GM23338 (cell line): ENCODE data around the gene COX10.

Experiments
- CREB1 ChIP-seq: fragments of 250-450 bp; sonication (Bioruptor Pico); IDR thresholded peaks from 2 replicates; pipeline ENCODE4 v1.5.0; 2020; ENCODE audit warnings: low read depth, mild to moderate bottlenecking, moderate library complexity
- EZH2 ChIP-seq: fragments of 200-600 bp; sonication (generic); IDR thresholded peaks from one replicate; pipeline ENCODE4 v1.8.0; 2017; ENCODE audit warnings: antibody characterized with exemption, mild to moderate bottlenecking, low read depth; ENCODE audit not compliant: unreplicated experiment
- EZH2phosphoT487 ChIP-seq: fragments of 200-600 bp; sonication (generic); IDR thresholded peaks from one replicate; pipeline ENCODE4 v1.8.1; 2018; ENCODE audit warnings: antibody characterized with exemption; ENCODE audit not compliant: unreplicated experiment
- JUNB ChIP-seq: IDR thresholded peaks from one replicate; pipeline ENCODE4 v1.6.1; 2016; ENCODE audit warnings: antibody characterized with exemption; ENCODE audit not compliant: unreplicated experiment
- POLR2AphosphoS5 ChIP-seq: IDR thresholded peaks from 2 replicates; pipeline ENCODE4 v1.6.1; 2016; ENCODE audit warnings: antibody characterized with exemption, low read depth
- STAT1 ChIP-seq: IDR thresholded peaks from one replicate; pipeline ENCODE4 v1.6.1; 2016; ENCODE audit warnings: antibody characterized with exemption; ENCODE audit not compliant: unreplicated experiment
- ZNF114 ChIP-seq: fragments of 250-450 bp; sonication (Bioruptor Pico); IDR thresholded peaks from 2 replicates; pipeline ENCODE4 v1.5.0; 2020; ENCODE audit warnings: mild to moderate bottlenecking, moderate library complexity
- TF ChIP-seq, protein P1 (sequence below), 2 experiments: fragments of 200-600 bp in 1 of 2; sonication (generic) in 1 of 2; conservative IDR thresholded peaks; 2 replicates each; pipeline versions ENCODE4 v1.5.1 to v1.6.1; 2016 to 2017; ENCODE audit warnings: antibody characterized with exemption in 2 of 2, low read depth in 2 of 2, mild to moderate bottlenecking in 2 of 2, moderate library complexity in 1 of 2
- TF ChIP-seq, protein P2 (sequence below): IDR thresholded peaks from one replicate; pipeline ENCODE4 v1.6.1; 2018; ENCODE audit warnings: antibody characterized with exemption; ENCODE audit not compliant: unreplicated experiment
- TF ChIP-seq, protein P3 (sequence below): IDR thresholded peaks from 2 replicates; pipeline ENCODE4 v1.6.1; 2016; ENCODE audit warnings: antibody characterized with exemption
- TF ChIP-seq, protein P4 (sequence below): fragments of 250-450 bp; sonication (Bioruptor Pico); IDR thresholded peaks from 2 replicates; pipeline ENCODE4 v1.5.0; 2020; ENCODE audit warnings: mild to moderate bottlenecking, moderate library complexity

DNA sequence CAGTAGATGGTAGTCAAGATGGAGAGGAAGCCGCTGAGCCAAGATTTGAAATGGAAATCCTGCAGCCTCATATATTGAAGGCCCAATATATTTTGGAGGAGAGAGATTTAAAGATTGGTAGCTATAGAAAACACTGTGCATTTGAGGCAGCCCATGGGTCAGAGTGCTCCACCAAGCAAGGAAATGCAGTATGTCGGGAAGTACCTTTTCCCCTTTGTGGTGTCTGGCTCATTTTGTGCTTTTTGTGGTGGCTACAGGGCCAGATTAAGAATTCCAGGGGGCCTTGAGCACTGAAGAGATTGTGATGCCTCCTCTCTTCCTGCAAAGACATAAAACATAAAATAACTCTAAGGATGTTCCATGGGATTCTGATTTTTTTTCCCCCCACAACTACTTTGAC, 127.8 kb downstream of the COX10 start:
- TF ChIP-seq CREB1 (CRISPR knock-in tag) (no peak), EZH2phosphoT487 (no peak), POLR2AphosphoS5 (no peak), EZH2 (no peak), STAT1 (no peak), ZNF114 (CRISPR knock-in tag) (no peak), JUNB (no peak)
- TF ChIP-seq, protein P1, sequence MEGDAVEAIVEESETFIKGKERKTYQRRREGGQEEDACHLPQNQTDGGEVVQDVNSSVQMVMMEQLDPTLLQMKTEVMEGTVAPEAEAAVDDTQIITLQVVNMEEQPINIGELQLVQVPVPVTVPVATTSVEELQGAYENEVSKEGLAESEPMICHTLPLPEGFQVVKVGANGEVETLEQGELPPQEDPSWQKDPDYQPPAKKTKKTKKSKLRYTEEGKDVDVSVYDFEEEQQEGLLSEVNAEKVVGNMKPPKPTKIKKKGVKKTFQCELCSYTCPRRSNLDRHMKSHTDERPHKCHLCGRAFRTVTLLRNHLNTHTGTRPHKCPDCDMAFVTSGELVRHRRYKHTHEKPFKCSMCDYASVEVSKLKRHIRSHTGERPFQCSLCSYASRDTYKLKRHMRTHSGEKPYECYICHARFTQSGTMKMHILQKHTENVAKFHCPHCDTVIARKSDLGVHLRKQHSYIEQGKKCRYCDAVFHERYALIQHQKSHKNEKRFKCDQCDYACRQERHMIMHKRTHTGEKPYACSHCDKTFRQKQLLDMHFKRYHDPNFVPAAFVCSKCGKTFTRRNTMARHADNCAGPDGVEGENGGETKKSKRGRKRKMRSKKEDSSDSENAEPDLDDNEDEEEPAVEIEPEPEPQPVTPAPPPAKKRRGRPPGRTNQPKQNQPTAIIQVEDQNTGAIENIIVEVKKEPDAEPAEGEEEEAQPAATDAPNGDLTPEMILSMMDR (conservative IDR thresholded peaks at IDR 0.05; ENCODE audit: low read depth in 2 of 2): no peak
- TF ChIP-seq, protein P2, sequence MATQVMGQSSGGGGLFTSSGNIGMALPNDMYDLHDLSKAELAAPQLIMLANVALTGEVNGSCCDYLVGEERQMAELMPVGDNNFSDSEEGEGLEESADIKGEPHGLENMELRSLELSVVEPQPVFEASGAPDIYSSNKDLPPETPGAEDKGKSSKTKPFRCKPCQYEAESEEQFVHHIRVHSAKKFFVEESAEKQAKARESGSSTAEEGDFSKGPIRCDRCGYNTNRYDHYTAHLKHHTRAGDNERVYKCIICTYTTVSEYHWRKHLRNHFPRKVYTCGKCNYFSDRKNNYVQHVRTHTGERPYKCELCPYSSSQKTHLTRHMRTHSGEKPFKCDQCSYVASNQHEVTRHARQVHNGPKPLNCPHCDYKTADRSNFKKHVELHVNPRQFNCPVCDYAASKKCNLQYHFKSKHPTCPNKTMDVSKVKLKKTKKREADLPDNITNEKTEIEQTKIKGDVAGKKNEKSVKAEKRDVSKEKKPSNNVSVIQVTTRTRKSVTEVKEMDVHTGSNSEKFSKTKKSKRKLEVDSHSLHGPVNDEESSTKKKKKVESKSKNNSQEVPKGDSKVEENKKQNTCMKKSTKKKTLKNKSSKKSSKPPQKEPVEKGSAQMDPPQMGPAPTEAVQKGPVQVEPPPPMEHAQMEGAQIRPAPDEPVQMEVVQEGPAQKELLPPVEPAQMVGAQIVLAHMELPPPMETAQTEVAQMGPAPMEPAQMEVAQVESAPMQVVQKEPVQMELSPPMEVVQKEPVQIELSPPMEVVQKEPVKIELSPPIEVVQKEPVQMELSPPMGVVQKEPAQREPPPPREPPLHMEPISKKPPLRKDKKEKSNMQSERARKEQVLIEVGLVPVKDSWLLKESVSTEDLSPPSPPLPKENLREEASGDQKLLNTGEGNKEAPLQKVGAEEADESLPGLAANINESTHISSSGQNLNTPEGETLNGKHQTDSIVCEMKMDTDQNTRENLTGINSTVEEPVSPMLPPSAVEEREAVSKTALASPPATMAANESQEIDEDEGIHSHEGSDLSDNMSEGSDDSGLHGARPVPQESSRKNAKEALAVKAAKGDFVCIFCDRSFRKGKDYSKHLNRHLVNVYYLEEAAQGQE: no peak
- TF ChIP-seq, protein P3, sequence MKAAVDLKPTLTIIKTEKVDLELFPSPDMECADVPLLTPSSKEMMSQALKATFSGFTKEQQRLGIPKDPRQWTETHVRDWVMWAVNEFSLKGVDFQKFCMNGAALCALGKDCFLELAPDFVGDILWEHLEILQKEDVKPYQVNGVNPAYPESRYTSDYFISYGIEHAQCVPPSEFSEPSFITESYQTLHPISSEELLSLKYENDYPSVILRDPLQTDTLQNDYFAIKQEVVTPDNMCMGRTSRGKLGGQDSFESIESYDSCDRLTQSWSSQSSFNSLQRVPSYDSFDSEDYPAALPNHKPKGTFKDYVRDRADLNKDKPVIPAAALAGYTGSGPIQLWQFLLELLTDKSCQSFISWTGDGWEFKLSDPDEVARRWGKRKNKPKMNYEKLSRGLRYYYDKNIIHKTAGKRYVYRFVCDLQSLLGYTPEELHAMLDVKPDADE: no peak
- TF ChIP-seq, protein P4, sequence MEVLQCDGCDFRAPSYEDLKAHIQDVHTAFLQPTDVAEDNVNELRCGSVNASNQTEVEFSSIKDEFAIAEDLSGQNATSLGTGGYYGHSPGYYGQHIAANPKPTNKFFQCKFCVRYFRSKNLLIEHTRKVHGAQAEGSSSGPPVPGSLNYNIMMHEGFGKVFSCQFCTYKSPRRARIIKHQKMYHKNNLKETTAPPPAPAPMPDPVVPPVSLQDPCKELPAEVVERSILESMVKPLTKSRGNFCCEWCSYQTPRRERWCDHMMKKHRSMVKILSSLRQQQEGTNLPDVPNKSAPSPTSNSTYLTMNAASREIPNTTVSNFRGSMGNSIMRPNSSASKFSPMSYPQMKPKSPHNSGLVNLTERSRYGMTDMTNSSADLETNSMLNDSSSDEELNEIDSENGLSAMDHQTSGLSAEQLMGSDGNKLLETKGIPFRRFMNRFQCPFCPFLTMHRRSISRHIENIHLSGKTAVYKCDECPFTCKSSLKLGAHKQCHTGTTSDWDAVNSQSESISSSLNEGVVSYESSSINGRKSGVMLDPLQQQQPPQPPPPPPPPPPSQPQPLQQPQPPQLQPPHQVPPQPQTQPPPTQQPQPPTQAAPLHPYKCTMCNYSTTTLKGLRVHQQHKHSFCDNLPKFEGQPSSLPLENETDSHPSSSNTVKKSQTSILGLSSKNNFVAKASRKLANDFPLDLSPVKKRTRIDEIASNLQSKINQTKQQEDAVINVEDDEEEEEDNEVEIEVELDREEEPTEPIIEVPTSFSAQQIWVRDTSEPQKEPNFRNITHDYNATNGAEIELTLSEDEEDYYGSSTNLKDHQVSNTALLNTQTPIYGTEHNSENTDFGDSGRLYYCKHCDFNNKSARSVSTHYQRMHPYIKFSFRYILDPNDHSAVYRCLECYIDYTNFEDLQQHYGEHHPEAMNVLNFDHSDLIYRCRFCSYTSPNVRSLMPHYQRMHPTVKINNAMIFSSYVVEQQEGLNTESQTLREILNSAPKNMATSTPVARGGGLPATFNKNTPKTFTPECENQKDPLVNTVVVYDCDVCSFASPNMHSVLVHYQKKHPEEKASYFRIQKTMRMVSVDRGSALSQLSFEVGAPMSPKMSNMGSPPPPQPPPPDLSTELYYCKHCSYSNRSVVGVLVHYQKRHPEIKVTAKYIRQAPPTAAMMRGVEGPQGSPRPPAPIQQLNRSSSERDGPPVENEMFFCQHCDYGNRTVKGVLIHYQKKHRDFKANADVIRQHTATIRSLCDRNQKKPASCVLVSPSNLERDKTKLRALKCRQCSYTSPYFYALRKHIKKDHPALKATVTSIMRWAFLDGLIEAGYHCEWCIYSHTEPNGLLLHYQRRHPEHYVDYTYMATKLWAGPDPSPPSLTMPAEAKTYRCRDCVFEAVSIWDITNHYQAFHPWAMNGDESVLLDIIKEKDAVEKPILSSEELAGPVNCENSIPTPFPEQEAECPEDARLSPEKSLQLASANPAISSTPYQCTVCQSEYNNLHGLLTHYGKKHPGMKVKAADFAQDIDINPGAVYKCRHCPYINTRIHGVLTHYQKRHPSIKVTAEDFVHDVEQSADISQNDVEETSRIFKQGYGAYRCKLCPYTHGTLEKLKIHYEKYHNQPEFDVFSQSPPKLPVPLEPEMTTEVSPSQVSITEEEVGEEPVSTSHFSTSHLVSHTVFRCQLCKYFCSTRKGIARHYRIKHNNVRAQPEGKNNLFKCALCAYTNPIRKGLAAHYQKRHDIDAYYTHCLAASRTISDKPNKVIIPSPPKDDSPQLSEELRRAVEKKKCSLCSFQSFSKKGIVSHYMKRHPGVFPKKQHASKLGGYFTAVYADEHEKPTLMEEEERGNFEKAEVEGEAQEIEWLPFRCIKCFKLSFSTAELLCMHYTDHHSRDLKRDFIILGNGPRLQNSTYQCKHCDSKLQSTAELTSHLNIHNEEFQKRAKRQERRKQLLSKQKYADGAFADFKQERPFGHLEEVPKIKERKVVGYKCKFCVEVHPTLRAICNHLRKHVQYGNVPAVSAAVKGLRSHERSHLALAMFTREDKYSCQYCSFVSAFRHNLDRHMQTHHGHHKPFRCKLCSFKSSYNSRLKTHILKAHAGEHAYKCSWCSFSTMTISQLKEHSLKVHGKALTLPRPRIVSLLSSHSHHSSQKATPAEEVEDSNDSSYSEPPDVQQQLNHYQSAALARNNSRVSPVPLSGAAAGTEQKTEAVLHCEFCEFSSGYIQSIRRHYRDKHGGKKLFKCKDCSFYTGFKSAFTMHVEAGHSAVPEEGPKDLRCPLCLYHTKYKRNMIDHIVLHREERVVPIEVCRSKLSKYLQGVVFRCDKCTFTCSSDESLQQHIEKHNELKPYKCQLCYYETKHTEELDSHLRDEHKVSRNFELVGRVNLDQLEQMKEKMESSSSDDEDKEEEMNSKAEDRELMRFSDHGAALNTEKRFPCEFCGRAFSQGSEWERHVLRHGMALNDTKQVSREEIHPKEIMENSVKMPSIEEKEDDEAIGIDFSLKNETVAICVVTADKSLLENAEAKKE (CRISPR knock-in tag): no peak
